ENCODE results near the gene TDRKH. TPM values are rescaled to one million over a fixed set of nuclear protein-coding genes. Genes with fewer than 3 reads are reported as not detected.

TDRKH gene
- total RNA-seq, 1 experiment from 2014 or later = 11.1 TPM

GRCh38 chr1:151837884-151838221, 47.6 kb upstream of the TDRKH start:
- CTCF ChIA-PET = no interaction called here
- RAD21 ChIA-PET (ENCODE audit: low non-redundant PET in 1 of 2, low total read pairs in 2 of 2, uncharacterized antibody in 2 of 2, unreplicated experiment in 2 of 2) = no interaction called here
- no TSS peak for BruUV-seq (replicated peaks)
- Histone ChIP-seq H3K27me3 (ENCODE audit: insufficient read depth, low read length) (no peaks in the 10 kb centered on the region), H3K4me2 (ENCODE audit: low read length) (no peak overlapping the region), H3K9ac (ENCODE audit: low read length) (no peak overlapping the region), H4K20me1 (ENCODE audit: insufficient read depth) (no peaks in the 10 kb centered on the region), H3K4me3 (replicated peaks in 1 of 2; ENCODE audit: low read depth in 1 of 2, low read length in 2 of 2) (no peak overlapping the region), H3K9me3 (ENCODE audit: control insufficient read depth in 1 of 2, insufficient read depth in 1 of 2, low read depth in 1 of 2, low read length in 2 of 2) (peaks cover 0 to 3% of the 10 kb centered on the region in 2 experiments; a peak in 1 of 4 replicates), H3K36me3 (ENCODE audit: control insufficient read depth in 1 of 2, insufficient read depth in 2 of 2, low read length in 2 of 2) (no peaks in the 10 kb centered on the region), H3K79me2 (ENCODE audit: insufficient read depth, low read length) (no peaks in the 10 kb centered on the region), H2AFZ (ENCODE audit: low read depth, low read length, poor library complexity, severe bottlenecking) (no peak overlapping the region), H3K4me1 (ENCODE audit: control insufficient read depth in 1 of 2, insufficient read depth in 2 of 2, low read length in 2 of 2) (peaks cover 0 to 46% of the 10 kb centered on the region in 2 experiments; a peak in 3 of 4 replicates), H3K9me2 (ENCODE audit: insufficient read depth) (no peaks in the 10 kb centered on the region; the same call in 1 of the 2 replicates), H3K27ac (ENCODE audit: low read depth, low read length) (no peak overlapping the region; the same call in 1 of the 2 replicates)
- ATAC-seq (no peak), DNase-seq (ENCODE audit: low read depth, low spot score) (no peak)
- intact Hi-C loops (cut with micrococcal nuclease) = loop anchor here (5.0 kb wide), 3 partner anchors 396 to 641 kb away; partner anchors contain the start of gene PIP5K1A
- POLR2A ChIA-PET = no interaction called here
- TF ChIP-seq POLR2A (IDR thresholded peaks at IDR 0.05; ENCODE audit: borderline replicate concordance, extremely low read depth, insufficient read depth, insufficient read length) (no peak), CEBPB (IDR thresholded peaks at IDR 0.05; ENCODE audit: low read depth) (no peak), YY1 (IDR thresholded peaks at IDR 0.05; ENCODE audit: extremely low read depth, insufficient replicate concordance, low read depth, low read length) (no peak), REST (IDR thresholded peaks at IDR 0.05; ENCODE audit: low read depth) (no peak), SRF (IDR thresholded peaks at IDR 0.05; ENCODE audit: low read depth) (no peak), CTCF (IDR thresholded peaks at IDR 0.05 in 2 of 3, conservative IDR thresholded peaks at IDR 0.05 in 1 of 3; ENCODE audit: borderline replicate concordance in 1 of 3, insufficient read depth in 1 of 3, low read depth in 2 of 3, low read length in 2 of 3) (no peak), ELF1 (IDR thresholded peaks at IDR 0.05; ENCODE audit: borderline replicate concordance, low read depth) (no peak), ZFX (IDR thresholded peaks at IDR 0.05) (no peak), SIN3A (IDR thresholded peaks at IDR 0.05; ENCODE audit: low read depth) (no peak)

Measured in HCT116 (cell line).